ENCODE data around the gene EFHC1. TPM values are rescaled to one million over a fixed set of nuclear protein-coding genes. Genes with fewer than 3 reads are reported as not detected.
A peak's percentile ranks its signal among the peaks of the same experiment; 100 is the strongest.

The EFHC1 gene
- total RNA-seq, 3 donors from 2014 or later = 26.2 to 55.8 (median 36.7) TPM

DNA sequence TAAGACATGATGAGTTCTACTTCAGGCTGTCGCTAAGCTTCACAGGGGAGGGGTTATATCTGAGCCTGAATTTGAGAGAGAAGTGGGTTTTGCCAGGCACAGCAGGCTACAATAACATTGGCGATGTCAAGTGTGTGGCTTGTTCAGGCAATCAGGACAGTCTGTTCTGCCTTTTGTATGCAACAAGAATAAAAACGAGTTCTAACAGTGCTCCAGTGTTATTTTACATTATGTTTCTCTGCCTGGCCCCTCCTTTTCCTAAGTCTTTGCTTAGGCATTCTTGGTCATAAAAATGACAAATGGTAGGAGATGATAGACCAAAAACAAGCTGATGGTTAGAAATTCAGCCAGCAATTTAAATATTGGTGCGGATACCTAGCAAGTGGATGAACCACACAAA, 31.4 kb upstream of the EFHC1 start:
- Histone ChIP-seq H3K4me1 (peaks cover 0 to 6% of the 10 kb centered on the region in 2 donors), H3K4me3 (no peak overlapping the region), H3K27ac (no peak overlapping the region), H3K36me3 (no peaks in the 10 kb centered on the region), H3K27me3 (no peaks in the 10 kb centered on the region), H3K9me3 (no peaks in the 10 kb centered on the region)
- TF ChIP-seq POLR2A (IDR thresholded peaks at IDR 0.05) (no peak), POLR2AphosphoS5 (IDR thresholded peaks at IDR 0.05) (no peak)
- TF ChIP-seq, protein P1, sequence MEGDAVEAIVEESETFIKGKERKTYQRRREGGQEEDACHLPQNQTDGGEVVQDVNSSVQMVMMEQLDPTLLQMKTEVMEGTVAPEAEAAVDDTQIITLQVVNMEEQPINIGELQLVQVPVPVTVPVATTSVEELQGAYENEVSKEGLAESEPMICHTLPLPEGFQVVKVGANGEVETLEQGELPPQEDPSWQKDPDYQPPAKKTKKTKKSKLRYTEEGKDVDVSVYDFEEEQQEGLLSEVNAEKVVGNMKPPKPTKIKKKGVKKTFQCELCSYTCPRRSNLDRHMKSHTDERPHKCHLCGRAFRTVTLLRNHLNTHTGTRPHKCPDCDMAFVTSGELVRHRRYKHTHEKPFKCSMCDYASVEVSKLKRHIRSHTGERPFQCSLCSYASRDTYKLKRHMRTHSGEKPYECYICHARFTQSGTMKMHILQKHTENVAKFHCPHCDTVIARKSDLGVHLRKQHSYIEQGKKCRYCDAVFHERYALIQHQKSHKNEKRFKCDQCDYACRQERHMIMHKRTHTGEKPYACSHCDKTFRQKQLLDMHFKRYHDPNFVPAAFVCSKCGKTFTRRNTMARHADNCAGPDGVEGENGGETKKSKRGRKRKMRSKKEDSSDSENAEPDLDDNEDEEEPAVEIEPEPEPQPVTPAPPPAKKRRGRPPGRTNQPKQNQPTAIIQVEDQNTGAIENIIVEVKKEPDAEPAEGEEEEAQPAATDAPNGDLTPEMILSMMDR (IDR thresholded peaks at IDR 0.05) = no peak
- no peak for DNase-seq (ENCODE audit: low spot score in 2 of 2)
- intact Hi-C loops (cut with DNase I; ENCODE audit: low total_unique reads) = no loop called here

DNA sequence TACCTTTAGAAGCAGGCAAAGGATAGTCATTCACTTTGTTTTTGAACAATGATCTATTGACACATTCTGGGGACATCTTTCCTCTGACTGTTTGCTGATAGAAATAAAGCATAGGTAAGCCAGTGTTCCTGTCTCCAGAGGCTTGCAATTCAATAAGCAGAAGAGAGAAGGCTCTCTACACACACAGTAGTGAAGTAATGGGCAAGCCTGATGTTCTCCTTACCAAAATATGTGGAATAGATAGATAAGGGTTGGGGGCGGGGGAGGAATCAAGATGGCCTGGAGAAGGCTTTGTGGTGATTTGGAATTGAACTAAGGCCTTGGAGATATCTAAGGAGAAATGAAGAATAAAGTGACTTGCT, 30.9 kb upstream of the EFHC1 start:
- Histone ChIP-seq H3K4me1 (peaks cover 0 to 6% of the 10 kb centered on the region in 2 donors), H3K27me3 (no peaks in the 10 kb centered on the region), H3K9me3 (no peaks in the 10 kb centered on the region), H3K36me3 (no peaks in the 10 kb centered on the region), H3K27ac (peak overlapping the region in 1 of 2 donors; percentile 16), H3K4me3 (no peak overlapping the region)
- no peak for DNase-seq (ENCODE audit: low spot score in 2 of 2)
- TF ChIP-seq POLR2A (IDR thresholded peaks at IDR 0.05) (no peak), POLR2AphosphoS5 (IDR thresholded peaks at IDR 0.05) (no peak)
- TF ChIP-seq, protein P1 (IDR thresholded peaks at IDR 0.05) = no peak
- intact Hi-C loops (cut with DNase I; ENCODE audit: low total_unique reads) = no loop called here

DNA sequence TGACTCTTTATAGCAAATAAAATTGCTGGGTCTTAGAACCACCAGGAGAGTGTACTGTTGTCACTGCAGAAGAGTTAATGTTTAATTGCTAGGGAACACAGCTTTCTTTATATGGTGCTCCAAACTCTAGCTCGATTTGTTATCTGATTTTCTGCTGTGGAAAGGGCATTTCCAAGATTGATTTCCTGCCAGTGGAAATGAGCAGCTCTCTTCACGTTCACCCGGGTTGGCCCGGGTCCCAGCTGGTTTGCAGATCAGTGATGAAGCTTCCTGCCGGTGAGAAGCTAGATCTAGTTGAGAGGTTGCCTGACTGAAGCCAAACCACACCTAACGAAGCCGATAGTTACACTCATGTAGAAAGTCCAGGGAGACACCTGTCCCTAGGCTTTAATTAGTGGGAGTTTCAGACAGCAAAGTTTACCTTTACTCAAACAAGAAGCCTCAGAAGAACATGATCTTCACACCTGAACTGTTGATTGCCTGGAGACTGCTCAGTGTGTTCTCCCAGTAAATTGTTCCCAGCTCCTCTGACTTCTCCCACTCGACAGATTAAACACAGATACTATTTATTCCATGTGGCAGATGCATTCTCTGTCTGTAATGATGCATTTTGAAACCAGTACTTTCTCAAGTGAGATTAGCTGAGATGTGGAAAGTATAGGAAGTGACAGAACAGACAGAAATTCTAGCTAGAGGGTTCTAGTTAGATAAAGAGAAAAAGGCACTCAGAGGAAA, 30.3 kb upstream of the EFHC1 start:
- H3K27me3 ChIP-seq = no peaks in the 10 kb centered on the region
- intact Hi-C loops (cut with DNase I; ENCODE audit: low total_unique reads) = no loop called here
- no peaks in the 10 kb centered on the region for H3K36me3 ChIP-seq
- peak overlapping the region in 1 of 2 donors; percentile 16 for H3K27ac ChIP-seq
- no peak for DNase-seq (ENCODE audit: low spot score in 2 of 2)
- peak overlapping the region in 1 of 3 donors; percentile 7 for H3K4me3 ChIP-seq
- TF ChIP-seq, protein P1 (IDR thresholded peaks at IDR 0.05) = no peak
- TF ChIP-seq POLR2A (IDR thresholded peaks at IDR 0.05) (no peak), POLR2AphosphoS5 (IDR thresholded peaks at IDR 0.05) (no peak)
- no peaks in the 10 kb centered on the region for H3K9me3 ChIP-seq
- H3K4me1 ChIP-seq = peaks cover 0 to 6% of the 10 kb centered on the region in 2 donors

DNA sequence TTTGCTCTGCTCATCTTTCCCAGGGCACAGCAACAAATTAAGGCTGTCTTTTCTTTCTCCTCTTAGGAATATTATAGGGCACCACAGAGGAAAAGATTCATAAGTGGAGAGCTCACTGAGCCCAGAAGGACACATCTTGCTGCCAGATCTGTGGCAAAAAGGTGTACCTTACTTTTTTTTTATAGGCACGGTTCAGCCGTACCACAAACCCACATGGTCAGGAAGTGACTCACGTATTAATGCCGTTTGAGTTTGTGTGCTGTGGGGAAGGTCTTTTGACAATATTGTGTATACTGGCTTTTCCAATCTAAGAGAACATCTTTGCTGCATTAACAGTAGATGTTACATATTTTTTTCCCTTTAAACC, 29.8 kb upstream of the EFHC1 start:
- Histone ChIP-seq H3K27me3 (no peaks in the 10 kb centered on the region), H3K9me3 (no peaks in the 10 kb centered on the region), H3K36me3 (no peaks in the 10 kb centered on the region), H3K4me3 (no peak overlapping the region), H3K4me1 (peaks cover 0 to 6% of the 10 kb centered on the region in 2 donors), H3K27ac (peak overlapping the region; percentile 6 to 16)
- intact Hi-C loops (cut with DNase I; ENCODE audit: low total_unique reads) = no loop called here
- no peak for DNase-seq (ENCODE audit: low spot score in 2 of 2)
- TF ChIP-seq POLR2AphosphoS5 (IDR thresholded peaks at IDR 0.05) (no peak), POLR2A (IDR thresholded peaks at IDR 0.05) (no peak)
- TF ChIP-seq, protein P1 (IDR thresholded peaks at IDR 0.05) = no peak

DNA sequence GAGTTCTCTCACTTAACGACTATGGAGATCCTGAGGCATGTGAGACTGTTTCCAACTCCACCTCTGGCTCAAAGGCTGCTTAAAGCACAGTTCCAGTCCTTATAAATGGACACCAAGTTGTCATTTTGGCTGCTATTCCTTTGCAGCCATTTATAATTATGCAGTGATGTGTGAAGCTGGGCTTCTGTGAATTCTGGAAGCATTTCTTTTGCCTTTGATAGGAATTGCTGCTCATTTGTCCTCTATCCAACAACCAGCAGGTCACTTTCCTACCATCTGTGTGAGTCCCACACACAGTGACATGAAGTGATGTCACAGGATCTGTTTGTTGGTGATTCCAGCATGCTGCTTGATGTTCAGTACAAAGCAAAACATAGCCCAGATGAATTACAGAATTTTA, 28.5 kb upstream of the EFHC1 start:
- H3K9me3 ChIP-seq = no peaks in the 10 kb centered on the region
- H3K4me1 ChIP-seq = peaks cover 0 to 6% of the 10 kb centered on the region in 2 donors
- DNase-seq (ENCODE audit: low spot score in 2 of 2) = no peak
- no peaks in the 10 kb centered on the region for H3K27me3 ChIP-seq
- no peak overlapping the region for H3K4me3 ChIP-seq
- no peak for TF ChIP-seq POLR2AphosphoS5 (IDR thresholded peaks at IDR 0.05)
- no peak for TF ChIP-seq POLR2A (IDR thresholded peaks at IDR 0.05)
- TF ChIP-seq, protein P1 (IDR thresholded peaks at IDR 0.05) = no peak
- H3K36me3 ChIP-seq = no peaks in the 10 kb centered on the region
- intact Hi-C loops (cut with DNase I; ENCODE audit: low total_unique reads) = no loop called here
- no peak overlapping the region for H3K27ac ChIP-seq

Data from breast epithelium (tissue), 4 donors.